Glutamatergic neuron (in vitro differentiated cells): ENCODE measurements around the gene FBLN5. TPM values are rescaled to one million over a fixed set of nuclear protein-coding genes. Genes with fewer than 3 reads are reported as not detected.

Source experiments
- DNase-seq: peaks from one replicate; pipeline ENCODE4 v3.0.0; 2022
- H3K27ac Mint-ChIP-seq: one replicate; pipeline ENCODE4 v1.8.0; 2020; ENCODE audit warnings: mild to moderate bottlenecking, mixed read lengths, inconsistent platforms; ENCODE audit not compliant: unreplicated experiment
- H3K27me3 Mint-ChIP-seq: one replicate; pipeline ENCODE4 v1.8.0; 2020; ENCODE audit warnings: mild to moderate bottlenecking, moderate library complexity, mixed read lengths, inconsistent platforms; ENCODE audit not compliant: unreplicated experiment
- H3K36me3 Mint-ChIP-seq: one replicate; pipeline ENCODE4 v1.8.0; 2020; ENCODE audit warnings: mild to moderate bottlenecking, mixed read lengths, inconsistent platforms; ENCODE audit not compliant: unreplicated experiment
- H3K4me1 Mint-ChIP-seq: one replicate; pipeline ENCODE4 v1.8.0; 2020; ENCODE audit warnings: mild to moderate bottlenecking, low read depth, mixed read lengths, inconsistent platforms; ENCODE audit not compliant: unreplicated experiment
- H3K4me3 Mint-ChIP-seq: one replicate; pipeline ENCODE4 v1.8.0; 2020; ENCODE audit warnings: mild to moderate bottlenecking, mixed read lengths, inconsistent platforms; ENCODE audit not compliant: unreplicated experiment
- H3K9me3 Mint-ChIP-seq: one replicate; pipeline ENCODE4 v1.8.0; 2020; ENCODE audit warnings: mild to moderate bottlenecking, moderate library complexity, mixed read lengths, inconsistent platforms; ENCODE audit not compliant: unreplicated experiment
- CTCF ChIP-seq: fragments of 200-600 bp; sonication (generic); IDR thresholded peaks from one replicate; pipeline ENCODE4 v1.5.0; 2021; ENCODE audit not compliant: partially characterized antibody, unreplicated experiment
- total RNA-seq: library from RNA; stranded (reverse); fragmentation: NEBNext Ultra II Directional; extraction: Animal tissue kit (Norgen Biotek cat#: 25700); gene quantifications from one replicate; pipeline ENCODE4 v1.2.1, GENCODE V29; 2021; ENCODE audit not compliant: unreplicated experiment

The FBLN5 gene
- total RNA-seq, 1 donor from 2014 or later: not detected

- H3K27me3 Mint-ChIP-seq: no peaks in the 10 kb centered on the region
Measured at GRCh38 chr14:91961297-91962220, 14.1 kb upstream of the FBLN5 start.

DNA sequence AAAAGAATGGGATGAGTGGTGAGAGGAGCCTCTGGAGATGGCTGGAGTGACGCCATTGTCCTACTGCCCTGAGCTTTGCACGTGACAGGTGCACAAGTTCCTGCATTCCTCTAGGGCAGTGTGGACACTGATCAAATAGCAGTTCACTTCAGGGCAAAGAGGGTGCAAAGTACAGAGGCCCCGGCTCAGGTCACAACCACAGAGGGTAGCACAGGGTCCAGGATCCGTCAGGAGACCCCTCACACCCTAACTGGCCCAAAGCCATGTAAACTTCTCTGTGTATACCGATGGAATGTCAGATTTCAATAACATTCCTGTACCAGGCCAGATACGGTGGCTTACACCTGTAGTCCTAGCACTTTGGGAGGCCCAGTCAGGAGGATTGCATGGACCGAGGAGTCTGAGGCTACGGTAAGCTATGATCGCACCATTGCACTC, 10.4 kb upstream of the FBLN5 start:
- no peak for TF ChIP-seq CTCF
- no peak for DNase-seq
- no peak overlapping the region for H3K27ac Mint-ChIP-seq
- H3K4me1 Mint-ChIP-seq: peaks cover 3% of the 10 kb centered on the region
- no peak overlapping the region for H3K4me3 Mint-ChIP-seq
- H3K27me3 Mint-ChIP-seq: peaks cover 2% of the 10 kb centered on the region
- H3K9me3 Mint-ChIP-seq: no peaks in the 10 kb centered on the region
- no peaks in the 10 kb centered on the region for H3K36me3 Mint-ChIP-seq

More at GRCh38 chr14:91961297-91962220, 14.1 kb upstream of the FBLN5 start:
- peaks cover 3% of the 10 kb centered on the region for H3K4me1 Mint-ChIP-seq
- H3K4me3 Mint-ChIP-seq: no peak overlapping the region
- no peak overlapping the region for H3K27ac Mint-ChIP-seq
- H3K9me3 Mint-ChIP-seq: no peaks in the 10 kb centered on the region
- DNase-seq: no peak
- H3K36me3 Mint-ChIP-seq: no peaks in the 10 kb centered on the region
- TF ChIP-seq CTCF: no peak

DNA sequence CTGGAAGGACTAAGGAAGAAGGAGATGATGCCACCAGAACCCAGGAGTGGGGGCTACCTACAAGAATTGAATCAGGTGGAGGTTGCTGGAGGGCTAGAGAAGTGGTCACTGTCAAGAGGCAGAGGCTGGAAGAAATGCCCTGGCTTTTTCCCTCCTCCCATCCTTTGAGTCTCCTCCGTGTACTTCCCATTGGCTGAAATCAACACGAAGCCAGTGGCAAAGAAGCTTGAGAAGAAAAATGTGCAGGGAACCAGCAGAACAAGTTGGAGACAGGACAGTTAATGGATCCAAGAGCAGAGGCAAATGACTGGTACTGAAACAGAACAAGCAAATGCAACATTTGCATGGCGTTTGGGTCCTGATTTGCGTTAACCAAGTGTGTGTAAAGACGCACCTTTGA, 9.1 kb upstream of the FBLN5 start:
- no peaks in the 10 kb centered on the region for H3K36me3 Mint-ChIP-seq
- no peaks in the 10 kb centered on the region for H3K4me1 Mint-ChIP-seq
- DNase-seq: no peak
- H3K4me3 Mint-ChIP-seq: no peak overlapping the region
- peaks cover 2% of the 10 kb centered on the region for H3K27me3 Mint-ChIP-seq
- H3K9me3 Mint-ChIP-seq: no peaks in the 10 kb centered on the region
- TF ChIP-seq CTCF: no peak
- H3K27ac Mint-ChIP-seq: no peak overlapping the region

DNA sequence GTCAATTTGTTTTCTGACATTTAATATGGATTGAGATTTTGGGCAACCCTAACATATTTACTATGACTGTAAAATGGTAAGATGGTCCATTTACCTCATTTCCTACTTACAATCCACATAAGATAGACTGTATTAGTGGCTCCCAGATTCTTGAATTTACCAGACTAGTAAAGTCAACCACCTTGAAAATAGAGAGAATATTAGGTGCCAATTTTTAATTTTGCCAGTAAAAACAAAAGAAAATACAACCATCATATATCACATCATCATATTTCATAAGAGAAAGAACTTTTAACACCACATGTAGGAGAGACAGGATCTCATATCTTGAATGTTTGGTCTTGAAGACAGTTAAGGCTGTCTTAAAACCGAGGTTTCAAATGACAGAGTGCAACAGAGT, 7.7 kb upstream of the FBLN5 start:
- no peak for TF ChIP-seq CTCF
- Mint-ChIP-seq H3K4me1 (no peaks in the 10 kb centered on the region), H3K9me3 (peaks cover 3% of the 10 kb centered on the region), H3K27ac (no peak overlapping the region), H3K36me3 (no peaks in the 10 kb centered on the region), H3K27me3 (peaks cover 4% of the 10 kb centered on the region), H3K4me3 (no peak overlapping the region)
- no peak for DNase-seq
